Measurements from ENCODE around the gene NUDT7.

The NUDT7 gene

GRCh38 chr16:77780378-77780837, 58.1 kb downstream of the NUDT7 start:
- DNase-seq (ENCODE audit: low spot score), result no peak

GRCh38 chr16:77781091-77781490, 58.8 kb downstream of the NUDT7 start:
- DNase-seq (ENCODE audit: low spot score), result no peak

- DNase-seq (ENCODE audit: low spot score), result no peak
Measured at GRCh38 chr16:77782694-77783093, 60.4 kb downstream of the NUDT7 start.

GRCh38 chr16:77784441-77785372, 62.4 kb downstream of the NUDT7 start:
- DNase-seq (ENCODE audit: low spot score), result no peak

GRCh38 chr16:77785373-77785764, 63.1 kb downstream of the NUDT7 start:
- no peak for DNase-seq (ENCODE audit: low spot score)

GRCh38 chr16:77786186-77786847, 64.0 kb downstream of the NUDT7 start:
- DNase-seq (ENCODE audit: low spot score), result no peak

GRCh38 chr16:77787452-77787851, 65.1 kb downstream of the NUDT7 start:
- DNase-seq (ENCODE audit: low spot score), result no peak

- no peak for DNase-seq (ENCODE audit: low spot score)
Measured at GRCh38 chr16:77788181-77789084, 66.1 kb downstream of the NUDT7 start, which contains the start of gene VAT1L. TSS of gene VAT1L (plus strand) at chr16:77788564. CDS start at chr16:77788683, 119 bp downstream.

GRCh38 chr16:77789085-77790008, 67.0 kb downstream of the NUDT7 start:
- DNase-seq (ENCODE audit: low spot score), result no peak

GRCh38 chr16:77790009-77790372, 67.7 kb downstream of the NUDT7 start:
- no peak for DNase-seq (ENCODE audit: low spot score)

- DNase-seq (ENCODE audit: low spot score), result no peak
Measured at GRCh38 chr16:77790912-77791311, 68.6 kb downstream of the NUDT7 start.
